HG03196 (cell line): ENCODE results near the gene MIGA2.
"Not testable (repeated sequence)": the region's sequence is repeated elsewhere in the genome, so short reads cannot be mapped to it uniquely, and the experiment has no call there.

ENCODE experiments used
- ATAC-seq: cut with Tn5 transposase; IDR thresholded peaks from one replicate; pipeline ENCODE4 v1.9.1; 2021; ENCODE audit not compliant: unreplicated experiment

MIGA2 gene, protein sequence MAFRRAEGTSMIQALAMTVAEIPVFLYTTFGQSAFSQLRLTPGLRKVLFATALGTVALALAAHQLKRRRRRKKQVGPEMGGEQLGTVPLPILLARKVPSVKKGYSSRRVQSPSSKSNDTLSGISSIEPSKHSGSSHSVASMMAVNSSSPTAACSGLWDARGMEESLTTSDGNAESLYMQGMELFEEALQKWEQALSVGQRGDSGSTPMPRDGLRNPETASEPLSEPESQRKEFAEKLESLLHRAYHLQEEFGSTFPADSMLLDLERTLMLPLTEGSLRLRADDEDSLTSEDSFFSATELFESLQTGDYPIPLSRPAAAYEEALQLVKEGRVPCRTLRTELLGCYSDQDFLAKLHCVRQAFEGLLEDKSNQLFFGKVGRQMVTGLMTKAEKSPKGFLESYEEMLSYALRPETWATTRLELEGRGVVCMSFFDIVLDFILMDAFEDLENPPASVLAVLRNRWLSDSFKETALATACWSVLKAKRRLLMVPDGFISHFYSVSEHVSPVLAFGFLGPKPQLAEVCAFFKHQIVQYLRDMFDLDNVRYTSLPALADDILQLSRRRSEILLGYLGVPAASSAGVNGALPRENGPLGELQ

DNA sequence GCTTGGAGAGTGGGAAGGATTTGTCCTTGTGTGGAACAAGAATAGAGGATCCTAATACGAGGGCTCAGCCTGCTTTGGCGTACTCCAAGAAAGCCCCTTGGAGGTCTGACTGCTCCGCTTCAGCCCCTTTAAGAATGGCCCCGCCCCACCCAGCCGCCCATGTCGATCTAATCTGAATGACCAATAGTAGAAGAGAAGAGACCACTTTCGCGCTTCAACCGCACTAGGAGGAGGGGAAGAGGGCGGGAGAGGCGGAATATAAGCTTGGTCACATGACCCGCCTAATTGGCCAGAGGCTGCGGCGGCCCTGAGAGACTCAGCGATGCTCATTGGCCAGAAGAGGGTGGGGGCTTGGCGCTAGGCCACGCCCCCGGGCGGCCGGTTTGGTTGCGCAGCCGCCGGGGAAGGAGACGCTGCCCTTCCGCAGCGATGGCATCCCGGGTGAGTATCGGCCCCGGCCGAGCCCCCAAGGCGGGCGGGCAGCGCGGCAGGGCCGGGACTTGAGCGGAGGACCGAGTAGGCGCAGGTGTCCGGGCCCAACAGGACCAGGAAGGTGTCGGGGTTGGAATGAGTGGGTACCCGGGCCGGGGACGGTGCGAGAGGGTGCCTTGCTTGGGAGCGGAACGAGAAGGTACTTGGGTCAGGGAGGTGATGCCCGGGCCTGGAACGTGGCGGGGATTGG lies at the start of gene MIGA2:
Gene MIGA2 (plus strand): TSS at position 386 of the 682 bp plus-strand sequence. CDS start 3,969 bp downstream, outside the sequence.
- ATAC-seq, result peak; percentile 91

DNA sequence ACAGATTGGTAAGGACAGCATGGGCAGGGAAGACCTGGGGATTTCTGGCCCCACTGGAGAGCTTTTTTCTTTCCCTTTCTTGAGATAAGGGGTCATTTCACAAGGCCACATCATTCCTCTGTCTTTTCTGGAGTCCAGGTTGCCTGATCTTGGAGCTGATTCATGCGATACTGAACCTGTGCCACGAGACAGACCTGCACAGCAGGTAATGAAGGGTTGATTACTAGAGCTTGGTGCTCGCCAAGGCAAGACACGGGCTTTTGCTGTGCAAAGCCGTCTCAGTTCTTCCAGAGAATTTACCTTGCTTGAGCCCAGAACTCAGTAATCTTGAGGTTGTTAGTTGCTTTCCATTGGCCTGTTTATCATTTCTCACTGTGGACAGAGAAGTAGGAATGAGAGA lies 49.8 kb upstream of the MIGA2 start:
- ATAC-seq, result no peak

DNA sequence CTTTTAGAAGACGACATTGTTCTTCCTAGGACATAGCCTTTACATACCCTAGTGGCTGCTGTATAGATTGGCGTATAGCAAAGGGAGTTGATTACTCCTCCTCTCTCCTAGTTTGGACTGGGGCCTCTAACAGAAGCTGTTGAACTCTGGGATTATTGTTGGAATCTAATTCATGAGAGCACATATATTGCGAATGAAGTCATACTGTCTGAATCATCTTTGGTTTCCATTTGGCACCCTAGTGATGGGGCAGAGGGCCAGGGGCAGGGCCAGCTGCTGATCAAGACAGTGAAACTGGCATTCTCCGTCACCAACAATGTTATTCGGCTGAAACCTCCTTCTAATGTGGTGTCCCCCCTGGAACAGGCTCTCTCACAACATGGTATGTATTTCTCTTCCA lies 48.6 kb upstream of the MIGA2 start:
- ATAC-seq, result no peak

DNA sequence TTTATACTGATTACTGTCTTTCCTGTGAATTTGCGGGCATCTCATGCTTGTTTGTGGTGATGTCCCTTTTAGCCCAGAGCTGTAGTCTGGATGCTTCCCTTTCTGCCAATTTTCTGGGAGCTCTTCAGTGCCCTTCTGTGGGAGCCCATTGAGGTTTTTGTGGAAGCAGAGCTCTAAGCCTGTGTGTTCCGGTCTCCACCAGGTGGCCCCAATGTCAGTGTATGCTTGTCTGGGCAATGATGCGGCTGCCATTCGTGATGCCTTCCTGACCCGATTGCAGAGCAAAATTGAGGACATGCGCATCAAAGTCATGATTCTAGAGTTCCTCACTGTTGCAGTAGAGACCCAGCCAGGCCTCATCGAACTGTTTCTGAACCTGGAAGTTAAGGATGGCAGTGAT lies 43.4 kb upstream of the MIGA2 start:
- ATAC-seq, result no peak

DNA sequence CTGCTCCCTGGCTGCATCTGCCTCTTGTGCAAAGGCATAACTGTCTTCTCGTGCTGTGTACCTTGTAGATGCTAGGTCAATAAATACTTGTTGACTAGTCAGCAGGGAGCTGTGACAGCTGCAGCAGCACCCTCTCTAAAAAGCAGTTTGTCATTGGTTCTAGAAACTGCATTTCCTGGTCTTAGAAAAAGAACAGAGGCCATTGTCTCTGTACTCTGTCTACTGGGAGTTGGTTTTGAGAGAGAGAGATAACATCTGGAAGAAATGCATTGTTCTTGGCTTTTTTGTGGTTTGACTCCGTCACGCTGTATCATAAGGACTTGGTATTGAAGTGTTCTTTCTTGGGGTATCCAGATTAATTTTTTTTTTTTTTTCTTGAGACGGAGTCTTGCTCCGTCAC lies 40.6 kb upstream of the MIGA2 start:
- ATAC-seq, result no peak

DNA sequence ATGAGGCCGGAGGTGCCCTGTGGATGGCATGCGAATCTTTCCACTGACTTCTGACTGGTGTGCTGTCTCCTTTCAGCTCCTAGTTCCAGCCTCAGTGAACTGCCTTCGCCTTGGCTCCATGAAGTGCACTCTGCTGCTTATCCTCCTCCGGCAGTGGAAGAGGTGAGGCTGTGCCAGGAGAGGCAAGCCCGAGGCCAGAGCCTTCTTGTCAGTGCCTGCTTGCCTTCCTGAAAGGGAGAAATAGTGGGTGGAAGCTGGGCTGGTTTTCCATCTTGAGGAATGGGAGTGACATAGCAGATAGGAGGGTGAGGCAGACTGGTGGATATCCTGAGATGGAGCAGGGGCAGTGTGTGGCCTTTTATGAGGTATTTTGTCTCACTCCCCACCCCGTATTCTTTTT lies 38.0 kb upstream of the MIGA2 start:
- ATAC-seq, result no peak

DNA sequence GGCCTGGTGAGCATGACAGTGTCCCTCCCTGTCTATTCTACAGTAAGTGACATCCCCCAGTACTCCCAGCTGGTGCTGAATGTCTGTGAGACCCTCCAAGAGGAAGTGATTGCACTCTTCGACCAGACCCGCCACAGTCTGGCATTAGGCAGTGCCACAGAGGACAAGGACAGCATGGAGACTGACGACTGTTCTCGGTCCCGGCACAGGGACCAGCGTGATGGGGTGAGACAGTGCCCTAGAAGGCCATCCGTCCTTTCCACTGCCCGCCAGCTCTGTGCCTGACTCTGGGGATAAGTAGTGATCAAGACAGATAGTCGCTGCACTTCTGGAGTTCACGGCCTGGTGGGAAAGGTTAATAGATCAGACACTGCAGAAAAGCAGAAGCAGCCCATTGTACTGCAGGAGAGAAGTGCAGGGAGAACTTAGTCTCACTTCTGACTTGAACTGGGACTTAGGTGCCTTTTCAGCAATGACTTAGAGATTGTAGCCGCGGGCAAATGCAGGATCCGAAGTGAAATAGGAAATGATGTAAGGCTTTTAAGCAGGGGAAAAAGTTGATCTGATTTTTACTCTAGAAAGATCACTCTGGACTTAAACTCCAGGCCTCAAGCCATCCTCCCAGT lies 36.7 kb upstream of the MIGA2 start:
- no peak for ATAC-seq

DNA sequence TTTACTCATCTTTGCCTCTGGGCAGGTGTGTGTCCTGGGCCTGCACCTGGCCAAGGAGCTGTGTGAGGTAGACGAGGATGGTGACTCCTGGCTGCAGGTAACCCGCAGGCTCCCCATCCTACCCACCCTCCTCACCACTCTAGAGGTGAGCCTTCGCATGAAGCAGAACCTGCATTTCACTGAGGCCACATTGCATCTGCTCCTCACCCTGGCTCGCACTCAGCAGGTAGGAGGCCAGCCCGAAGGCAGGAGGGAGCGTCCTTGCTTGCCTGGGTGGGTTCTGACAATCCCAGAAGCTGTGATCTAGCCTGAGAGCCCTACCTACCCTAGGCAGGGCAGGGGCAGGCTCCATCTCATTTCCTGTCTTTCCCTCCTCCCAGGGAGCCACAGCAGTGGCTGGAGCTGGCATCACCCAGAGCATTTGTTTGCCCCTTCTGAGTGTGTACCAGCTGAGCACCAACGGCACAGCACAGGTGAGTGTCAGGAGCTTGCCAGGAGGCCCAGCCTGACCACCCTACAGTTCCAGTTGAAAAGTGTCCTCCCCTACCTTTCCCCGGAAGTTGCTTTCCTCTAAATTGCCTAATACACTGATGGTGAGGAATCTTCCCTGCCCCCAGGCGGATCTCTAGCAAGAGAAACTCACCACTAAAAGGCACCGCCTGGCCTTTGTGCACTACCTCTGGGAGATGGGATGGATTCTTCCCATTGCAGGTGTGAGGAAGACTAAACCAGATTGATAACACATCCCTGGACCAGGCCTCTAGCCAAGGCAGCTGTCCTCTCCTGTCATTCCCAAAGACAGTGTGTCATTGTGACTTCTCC lies 34.7 kb upstream of the MIGA2 start:
- ATAC-seq, result no peak

DNA sequence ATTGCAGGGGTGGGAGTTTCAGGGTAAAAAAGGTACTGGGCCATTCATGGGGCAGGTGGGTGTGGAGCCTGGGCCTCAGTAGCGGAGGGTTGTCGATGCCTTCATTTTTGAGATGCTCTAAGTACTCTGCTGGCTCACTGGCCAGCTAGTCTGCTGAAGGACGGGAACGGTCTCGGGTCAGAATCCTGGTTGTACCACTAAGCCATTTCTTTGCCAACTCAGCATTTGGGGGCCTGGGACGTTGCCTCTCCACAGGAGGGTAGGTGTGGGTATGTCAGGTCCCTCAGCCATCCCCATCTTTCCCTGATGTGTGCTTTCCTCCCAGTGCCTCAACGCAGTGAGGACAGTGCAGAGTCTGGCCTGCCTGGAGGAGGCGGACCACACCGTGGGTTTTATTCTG lies 33.4 kb upstream of the MIGA2 start:
- no peak for ATAC-seq

DNA sequence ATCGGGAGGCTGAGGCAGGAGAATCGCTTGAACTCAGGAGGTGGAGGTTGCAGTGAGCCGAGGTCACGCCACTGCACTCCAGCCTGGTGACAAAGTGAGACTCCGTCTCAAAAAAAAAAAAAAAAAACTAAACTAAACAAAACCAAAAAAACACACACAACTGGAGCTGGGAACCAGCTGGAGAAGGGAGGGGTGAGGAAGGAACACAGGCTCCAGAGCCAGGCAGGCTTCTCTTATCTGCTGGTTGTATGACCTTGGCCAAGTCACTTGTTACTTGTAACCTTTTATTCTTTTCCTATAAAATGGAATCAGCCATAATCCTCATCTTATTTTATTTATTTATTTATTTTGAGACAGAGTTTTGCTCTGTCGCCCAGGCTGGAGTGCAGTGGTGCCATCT lies 32.3 kb upstream of the MIGA2 start:
- ATAC-seq, result not testable (repeated sequence)

DNA sequence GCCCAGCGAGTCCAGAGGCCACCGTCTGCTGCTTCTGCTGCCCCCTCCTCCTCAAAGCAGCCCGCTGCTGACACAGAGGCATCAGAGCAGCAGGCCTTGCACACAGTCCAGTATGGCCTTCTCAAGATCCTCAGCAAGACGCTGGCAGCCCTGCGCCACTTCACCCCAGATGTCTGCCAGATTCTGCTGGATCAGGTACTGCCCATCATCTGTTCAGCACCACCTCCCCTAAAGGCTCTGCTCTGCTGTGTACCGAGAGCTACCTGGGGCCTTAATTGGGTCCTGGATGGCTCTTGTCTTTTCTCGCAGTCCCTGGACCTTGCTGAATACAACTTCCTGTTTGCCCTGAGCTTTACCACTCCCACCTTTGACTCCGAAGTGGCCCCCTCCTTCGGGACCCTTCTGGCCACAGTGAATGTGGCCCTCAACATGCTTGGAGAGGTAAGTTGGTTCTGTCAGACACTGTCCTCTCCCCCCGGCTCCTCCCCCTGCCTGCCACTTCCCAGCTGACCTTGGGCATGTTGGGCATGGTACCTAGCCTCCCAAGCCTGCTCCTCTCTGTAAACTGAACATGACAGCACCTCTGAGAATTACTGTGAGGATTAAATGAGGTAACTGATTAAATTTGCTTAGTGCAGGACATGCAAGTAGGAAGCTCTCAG lies 31.0 kb upstream of the MIGA2 start:
- no peak for ATAC-seq

DNA sequence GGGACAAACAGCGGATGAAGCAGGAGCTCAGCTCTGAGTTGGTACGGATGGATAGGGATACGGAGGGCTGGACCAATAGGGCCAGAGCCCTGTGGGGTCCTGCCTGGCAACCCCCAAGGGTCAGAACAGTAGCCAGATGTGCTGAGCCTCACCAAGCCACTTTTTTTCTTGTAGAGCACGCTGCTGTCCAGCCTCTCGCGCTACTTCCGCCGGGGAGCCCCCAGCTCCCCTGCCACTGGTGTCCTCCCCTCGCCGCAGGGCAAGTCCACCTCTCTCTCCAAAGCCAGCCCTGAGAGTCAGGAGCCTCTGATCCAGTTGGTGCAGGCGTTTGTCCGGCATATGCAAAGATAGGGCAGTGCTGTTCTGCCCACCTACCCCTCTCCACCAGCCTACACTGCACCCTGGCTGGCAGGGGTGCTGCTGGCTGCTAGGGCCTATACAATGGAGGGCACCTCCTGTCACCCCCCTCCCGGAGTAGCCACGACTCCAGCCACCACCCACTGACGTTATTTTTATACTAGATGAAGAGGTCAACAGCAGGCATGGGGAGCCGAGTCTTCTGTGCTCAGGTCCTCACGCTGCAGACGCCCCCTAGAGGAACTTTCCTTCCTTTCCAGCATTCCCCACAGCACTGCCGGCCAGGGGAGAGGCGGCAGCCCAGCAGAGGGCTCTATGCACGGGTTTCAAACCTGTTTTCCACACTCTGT lies 29.9 kb upstream of the MIGA2 start:
- ATAC-seq, result no peak

DNA sequence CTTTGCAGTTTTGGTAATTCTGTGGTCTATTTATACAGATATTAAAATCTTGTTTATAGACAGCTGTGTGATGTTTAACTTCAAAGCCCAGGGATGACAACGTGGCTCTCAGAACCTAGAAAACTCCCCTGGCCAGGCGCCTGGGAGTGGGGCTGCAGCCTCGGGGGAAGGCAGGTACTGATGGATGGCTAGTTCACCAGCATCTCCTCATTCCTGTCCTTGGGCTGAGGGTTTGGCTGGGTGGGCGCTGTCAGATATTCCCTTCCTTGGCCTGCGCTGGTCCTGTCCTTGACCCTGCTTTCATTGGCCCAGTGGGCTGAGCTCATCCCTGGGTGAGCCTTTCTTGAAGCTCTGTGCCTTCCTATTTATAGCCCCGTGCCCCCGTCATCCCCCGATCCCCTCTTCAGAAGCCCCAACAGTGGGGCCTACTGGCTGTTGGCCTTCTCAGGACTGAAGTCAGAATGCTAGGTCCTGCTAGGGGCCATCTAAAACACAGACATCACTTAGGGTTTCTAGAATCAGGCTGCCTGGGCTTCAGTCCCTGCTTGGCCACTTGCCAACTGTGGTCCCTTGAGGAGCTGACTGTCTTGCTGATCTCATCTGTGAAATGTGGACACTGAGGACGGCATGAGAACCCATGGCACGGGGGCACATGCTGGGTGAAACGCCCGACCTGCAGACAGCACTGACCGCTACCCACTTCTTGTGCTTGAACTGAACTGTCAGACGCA lies 29.2 kb upstream of the MIGA2 start:
- no peak for ATAC-seq

DNA sequence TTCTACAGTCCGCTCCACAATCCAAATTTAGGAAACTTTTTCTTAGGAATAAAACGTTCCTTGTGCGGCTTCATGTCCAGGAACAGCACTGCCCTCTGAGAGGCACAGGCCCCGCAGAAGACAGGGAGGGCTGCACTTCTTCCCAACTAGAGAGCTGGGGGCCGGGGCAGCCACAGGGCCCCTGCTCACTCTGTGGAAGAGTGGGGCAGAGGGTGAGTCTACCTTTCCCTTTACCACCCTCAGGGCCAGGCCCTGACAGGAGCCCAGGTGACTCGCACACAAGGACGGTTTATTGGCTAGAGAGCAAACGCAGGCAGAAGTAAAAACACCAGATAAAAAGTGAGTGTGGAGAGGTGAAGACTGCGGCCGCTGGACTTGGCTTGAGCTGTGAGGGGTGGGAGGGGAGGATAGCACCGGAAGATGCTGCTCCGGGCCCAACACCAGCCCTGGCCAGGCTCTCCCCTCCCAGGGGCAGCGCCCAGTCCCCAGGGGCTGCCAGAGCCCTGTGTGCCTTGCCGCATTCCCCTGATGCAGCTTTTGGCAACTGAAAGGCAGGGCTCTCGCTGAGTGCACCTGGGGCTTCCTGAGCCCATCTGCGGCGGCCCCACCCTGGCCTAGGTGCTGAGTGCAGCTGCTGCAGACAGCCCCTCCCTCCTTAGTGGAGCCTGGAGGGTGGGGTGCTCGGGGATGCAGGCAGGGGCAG lies 28.5 kb upstream of the MIGA2 start:
- ATAC-seq, result no peak

DNA sequence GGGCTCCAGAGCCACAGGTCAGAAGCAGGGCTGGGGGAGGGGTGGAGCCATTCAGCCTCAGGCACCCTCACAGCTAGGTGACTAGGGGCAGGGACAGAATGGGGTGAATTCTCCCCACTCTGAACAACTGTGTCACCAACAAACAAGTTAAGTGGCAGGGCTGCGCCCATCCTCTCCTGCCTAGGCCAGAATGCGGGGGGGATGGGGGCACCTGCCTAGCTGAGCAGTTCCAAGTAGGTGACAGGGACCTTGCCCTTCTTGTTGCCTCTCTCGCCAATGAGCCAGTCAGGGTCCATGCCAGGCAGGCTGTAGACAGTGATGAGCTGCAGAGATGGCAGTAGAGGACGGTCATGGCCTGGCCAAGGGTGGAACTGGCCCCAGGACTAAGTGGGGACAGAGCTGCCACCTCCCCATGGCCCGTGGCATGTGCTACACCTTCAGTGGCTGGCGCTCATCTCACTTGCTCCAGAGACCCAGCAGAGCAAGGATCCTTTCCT lies 27.9 kb upstream of the MIGA2 start:
- ATAC-seq, result no peak

DNA sequence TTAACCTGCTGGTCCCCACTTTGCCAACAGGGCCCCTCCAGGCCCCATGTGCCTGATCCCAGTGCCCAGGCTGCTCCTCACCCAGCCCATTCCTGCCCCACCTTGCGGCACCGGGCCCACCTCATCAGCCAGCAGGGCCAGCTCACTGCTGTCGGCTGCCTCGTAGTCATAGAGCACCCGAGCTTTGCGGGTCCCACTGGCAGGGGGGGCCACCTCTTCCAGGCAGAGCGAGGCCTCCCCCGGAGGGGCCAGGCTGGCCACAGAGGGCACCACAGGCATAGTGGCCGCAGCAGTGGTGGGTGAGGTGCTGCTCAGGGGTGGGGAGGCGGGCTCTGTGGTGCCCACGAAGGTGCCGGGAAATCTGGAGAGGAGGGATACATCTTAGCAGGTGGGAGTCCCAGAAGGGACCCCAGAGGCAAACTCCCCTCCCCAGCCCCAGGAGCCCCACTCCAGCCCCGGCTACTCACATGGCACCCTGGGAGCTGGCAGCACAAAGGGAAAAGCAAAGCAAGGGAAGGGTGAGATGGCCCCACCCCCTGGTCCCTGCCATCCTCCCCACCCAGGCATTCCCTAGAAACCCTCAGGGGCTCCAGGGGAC lies 27.3 kb upstream of the MIGA2 start:
- no peak for ATAC-seq

DNA sequence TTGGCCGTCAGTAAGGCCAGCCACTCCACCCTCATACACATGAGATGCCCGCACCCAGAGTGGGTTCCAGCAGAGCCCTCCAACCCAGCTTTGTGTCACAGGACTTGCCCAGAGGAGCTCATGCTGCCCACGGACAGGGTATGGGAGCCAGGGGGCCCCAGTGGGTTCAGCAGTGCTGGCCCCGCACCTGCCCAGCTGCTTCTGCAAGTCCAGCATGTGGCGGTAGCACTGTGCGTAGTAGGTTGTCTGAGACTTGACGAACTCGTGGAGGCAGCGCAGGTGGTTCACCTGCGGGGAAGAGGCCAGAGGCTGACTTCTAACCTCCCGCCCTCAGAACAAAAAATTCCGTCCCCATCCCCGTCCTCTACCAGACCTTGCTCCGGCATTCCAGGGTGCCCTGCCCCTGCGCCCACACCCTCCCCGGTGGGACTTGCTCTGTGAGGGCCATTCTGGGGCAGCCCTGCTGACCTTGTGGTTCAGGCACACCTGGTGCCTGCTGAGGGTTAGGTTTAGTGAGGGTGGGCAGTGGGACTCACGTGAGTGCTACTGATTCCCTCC lies 26.8 kb upstream of the MIGA2 start:
- no peak for ATAC-seq
